Endothelial cell of umbilical vein (primary cell): ENCODE measurements around the gene NOS2.

Experiments
- CTCF ChIP-seq, 2 donors: IDR thresholded peaks; 1 replicate in 1 of 2; 2 replicates in 1 of 2; pipeline ENCODE4 v1.5.1; 2011; ENCODE audit warnings: low read length in 2 of 2, mild to moderate bottlenecking in 2 of 2, moderate library complexity in 2 of 2, control low read depth in 1 of 2, inconsistent platforms in 1 of 2, low read depth in 1 of 2; ENCODE audit not compliant: insufficient read depth in 1 of 2; ENCODE audit errors: extremely low read depth in 1 of 2
- EZH2 ChIP-seq: IDR thresholded peaks from 2 replicates; pipeline ENCODE4 v1.6.1; 2012; ENCODE audit warnings: borderline replicate concordance, low read depth, mild to moderate bottlenecking, moderate library complexity, low read length, inconsistent platforms; ENCODE audit not compliant: severe bottlenecking
- GATA2 ChIP-seq: IDR thresholded peaks from 2 replicates; pipeline ENCODE4 v1.7.0; 2011; ENCODE audit warnings: low read depth, mild to moderate bottlenecking, moderate library complexity, mixed read lengths, low read length; ENCODE audit not compliant: insufficient read length, insufficient read depth
- JUN ChIP-seq: IDR thresholded peaks from 2 replicates; pipeline ENCODE4 v1.6.1; 2011; ENCODE audit warnings: borderline replicate concordance, low read depth; ENCODE audit not compliant: insufficient read length, insufficient read depth
- MYC ChIP-seq: IDR thresholded peaks from one replicate; pipeline ENCODE4 v1.6.1; 2011; ENCODE audit warnings: mild to moderate bottlenecking, low read depth, low read length
- POLR2A ChIP-seq: IDR thresholded peaks from 2 replicates; pipeline ENCODE4 v1.6.1; 2012; ENCODE audit warnings: low read depth, mild to moderate bottlenecking, control low read depth, low read length
- POLR2AphosphoS5 ChIP-seq: IDR thresholded peaks from 2 replicates; pipeline ENCODE4 v1.6.1; 2012; ENCODE audit warnings: low read depth, mild to moderate bottlenecking, control low read depth, low read length, moderate library complexity; ENCODE audit not compliant: insufficient read depth

- TF ChIP-seq CTCF (IDR thresholded peaks at IDR 0.05; ENCODE audit: extremely low read depth in 1 of 2, insufficient read depth in 1 of 2, low read depth in 1 of 2, low read length in 2 of 2) (no peak), POLR2AphosphoS5 (no peak), MYC (no peak), POLR2A (no peak), EZH2 (no peak), GATA2 (no peak), JUN (no peak)
These were observed 34.2 kb upstream of the NOS2 start for GRCh38 chr17:27834571-27834970.
